HepG2 (cell line): ENCODE data around the gene ST8SIA3. TPM values are rescaled to one million over a fixed set of nuclear protein-coding genes. Genes with fewer than 3 reads are reported as not detected.

Experiments
- DMTF1 ChIP-seq: sonication (generic); formaldehyde crosslinking; IDR thresholded peaks from 2 replicates; pipeline ENCODE4 v1.4.0; 2020; ENCODE audit warnings: mild to moderate bottlenecking, missing genetic modification reagents
- NCOA5 ChIP-seq: sonication (generic); formaldehyde crosslinking; IDR thresholded peaks from 2 replicates; pipeline ENCODE4 v1.4.0; 2020; ENCODE audit warnings: missing genetic modification reagents
- NFE2L1 ChIP-seq: sonication (generic); formaldehyde crosslinking; IDR thresholded peaks from 2 replicates; pipeline ENCODE4 v1.4.0; 2020; ENCODE audit warnings: missing genetic modification reagents, mild to moderate bottlenecking, borderline replicate concordance
- PHF8 ChIP-seq: sonication (generic); formaldehyde crosslinking; IDR thresholded peaks from 2 replicates; pipeline ENCODE4 v1.5.0; 2020; ENCODE audit warnings: missing genetic modification reagents
- SNAPC5 ChIP-seq: sonication (generic); formaldehyde crosslinking; IDR thresholded peaks from 2 replicates; pipeline ENCODE4 v1.8.1; 2023; ENCODE audit warnings: mild to moderate bottlenecking, missing genetic modification reagents, borderline replicate concordance
- ZNF281 ChIP-seq: sonication (generic); formaldehyde crosslinking; IDR thresholded peaks from 2 replicates; pipeline ENCODE4 v1.4.0; 2020; ENCODE audit warnings: missing genetic modification reagents, borderline replicate concordance
- ZNF318 ChIP-seq: sonication (generic); formaldehyde crosslinking; IDR thresholded peaks from 2 replicates; pipeline ENCODE4 v1.4.0; 2020; ENCODE audit warnings: mild to moderate bottlenecking, missing genetic modification reagents
- ZNF362 ChIP-seq: sonication (generic); formaldehyde crosslinking; IDR thresholded peaks from 2 replicates; pipeline ENCODE4 v1.4.0; 2020; ENCODE audit warnings: missing genetic modification reagents, mild to moderate bottlenecking, borderline replicate concordance
- ZNF672 ChIP-seq: sonication (generic); formaldehyde crosslinking; IDR thresholded peaks from 2 replicates; pipeline ENCODE4 v1.8.1; 2022; ENCODE audit warnings: missing genetic modification reagents
- ZNF703 ChIP-seq: sonication (generic); formaldehyde crosslinking; IDR thresholded peaks from 2 replicates; pipeline ENCODE4 v1.5.1; 2020; ENCODE audit warnings: missing genetic modification reagents, mild to moderate bottlenecking, moderate library complexity, borderline replicate concordance
- ZNF770 ChIP-seq: sonication (generic); formaldehyde crosslinking; IDR thresholded peaks from 2 replicates; pipeline ENCODE4 v1.5.0; 2020; ENCODE audit warnings: mild to moderate bottlenecking, missing genetic modification reagents
- polyA plus RNA-seq, 8 experiments: library from polyadenylated mRNA; depleted of rRNA in 3 of 8; stranded (reverse) in 7 of 8; unstranded in 1 of 8; fragments of >200 nt; fragmentation: Illumina TruSeq in 4 of 8; extraction: Trizol in 4 of 8; gene quantifications; 2 replicates each; pipeline versions ENCODE4 v1.2.1 to v1.2.3, GENCODE V29; 2011 to 2016; ENCODE audit warnings: low read depth in 4 of 8, missing spikeins in 1 of 8, mixed read lengths in 1 of 8; ENCODE audit not compliant: insufficient read depth in 1 of 8
- total RNA-seq, 5 experiments: library from RNA; depleted of rRNA; stranded (reverse); fragments of >200 nt; fragmentation: Illumina TruSeq; extraction: Trizol; gene quantifications; 2 replicates each; pipeline ENCODE4 v1.2.3, GENCODE V29; 2016; ENCODE audit warnings: low read depth in 1 of 5

Gene ST8SIA3
- total and polyA plus RNA-seq, 2 of the 13 experiments (the other 11 are each of a cell fraction or from before 2014, with no cell fraction given): not detected

- no peak for TF ChIP-seq ZNF318 (CRISPR knock-in tag)
- no peak for TF ChIP-seq DMTF1 (CRISPR knock-in tag)
- TF ChIP-seq ZNF281 (CRISPR knock-in tag): no peak
- TF ChIP-seq ZNF770 (CRISPR knock-in tag): no peak
- TF ChIP-seq NCOA5 (CRISPR knock-in tag): no peak
- TF ChIP-seq SNAPC5: no peak
- TF ChIP-seq NFE2L1: no peak
- no peak for TF ChIP-seq ZNF672 (CRISPR knock-in tag)
- no peak for TF ChIP-seq ZNF362 (CRISPR knock-in tag)
- no peak for TF ChIP-seq PHF8 (CRISPR knock-in tag)
- TF ChIP-seq ZNF703 (CRISPR knock-in tag): 0 out of 2 replicates have a peak, but pooled peaks have one; percentile 29
Measured at GRCh38 chr18:57353940-57354461, 1.6 kb downstream of the ST8SIA3 start (continued).
